ENCODE data around the gene SH3PXD2A.

Gene SH3PXD2A

DNA sequence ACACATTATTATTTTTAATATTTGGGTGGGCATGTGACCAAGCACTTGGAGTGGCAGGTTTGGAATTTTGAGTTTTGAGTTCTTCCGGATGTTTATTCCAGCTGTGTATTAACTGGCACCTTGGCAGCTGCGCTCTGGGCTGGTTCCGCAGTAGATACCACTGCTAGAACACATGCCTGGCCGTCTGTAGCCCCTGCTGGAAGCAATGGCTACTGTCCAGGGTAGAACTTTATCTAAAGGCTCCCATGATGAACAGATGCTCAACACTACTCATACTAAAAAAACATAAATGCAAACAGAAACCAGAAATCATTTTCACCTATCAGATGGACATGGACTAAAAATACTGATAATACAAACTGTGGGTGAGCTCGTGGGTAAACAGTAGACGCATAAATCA, 19.4 kb upstream of the SH3PXD2A start:
- no peak for DNase-seq (ENCODE audit: low spot score)

DNA sequence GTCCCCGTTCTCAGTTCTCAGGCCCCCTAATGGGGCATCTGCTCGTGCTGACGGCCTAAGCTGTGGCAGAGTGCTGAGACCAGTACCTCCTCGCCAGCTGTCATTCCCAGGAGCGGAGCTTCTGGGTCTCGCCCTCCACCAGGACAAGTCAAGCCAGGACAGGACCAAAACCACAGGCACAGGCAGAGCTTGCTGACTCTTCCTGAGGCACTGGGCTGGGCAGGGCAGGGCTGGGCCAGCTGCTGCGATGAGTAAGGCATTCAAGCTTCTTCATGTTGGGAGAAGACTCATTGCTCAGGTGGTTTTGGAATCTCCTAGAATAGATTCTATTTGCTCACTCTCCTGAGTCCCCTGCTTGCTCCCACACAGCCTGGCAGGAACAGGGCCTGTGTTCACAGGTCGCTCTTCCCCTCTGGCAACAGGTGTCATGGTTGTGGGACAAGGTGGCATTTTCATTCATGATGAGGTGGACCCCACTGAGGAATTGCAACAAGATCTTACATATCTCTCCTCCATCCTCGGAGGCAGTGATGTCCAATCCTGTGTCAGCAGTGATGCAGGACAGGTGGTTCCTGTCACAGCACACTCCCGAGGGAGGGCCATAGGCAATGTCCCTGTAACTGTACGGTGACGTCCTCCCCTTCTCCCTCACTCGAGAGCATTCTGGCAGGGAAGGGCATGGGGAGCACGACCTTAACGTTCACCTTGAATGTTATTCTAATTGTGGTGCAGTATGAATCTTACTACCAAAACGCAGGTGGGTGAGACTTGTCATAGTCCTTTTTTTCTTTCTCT, 17.0 kb upstream of the SH3PXD2A start:
- no peak for DNase-seq (ENCODE audit: low spot score)

DNA sequence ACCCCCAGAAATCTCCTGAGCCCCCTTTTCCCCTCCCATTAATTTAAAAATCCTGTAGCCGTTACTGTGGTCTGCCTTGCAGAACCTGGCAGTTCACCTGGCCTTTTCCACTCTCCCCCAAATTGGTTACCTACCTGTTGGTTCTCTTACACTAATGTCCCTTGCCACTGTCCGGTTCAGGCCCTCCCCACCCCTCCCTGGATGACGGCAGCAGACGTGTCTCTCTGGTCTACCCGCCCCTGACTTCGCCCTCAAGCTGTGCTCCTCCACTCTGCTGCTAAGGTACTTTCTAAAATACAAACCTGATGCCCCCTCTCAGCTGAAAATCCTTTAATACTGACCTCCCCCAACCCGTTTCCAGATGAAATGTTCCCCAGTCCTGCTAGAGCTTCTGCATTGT, 15.6 kb upstream of the SH3PXD2A start:
- DNase-seq (ENCODE audit: low spot score), result no peak

DNA sequence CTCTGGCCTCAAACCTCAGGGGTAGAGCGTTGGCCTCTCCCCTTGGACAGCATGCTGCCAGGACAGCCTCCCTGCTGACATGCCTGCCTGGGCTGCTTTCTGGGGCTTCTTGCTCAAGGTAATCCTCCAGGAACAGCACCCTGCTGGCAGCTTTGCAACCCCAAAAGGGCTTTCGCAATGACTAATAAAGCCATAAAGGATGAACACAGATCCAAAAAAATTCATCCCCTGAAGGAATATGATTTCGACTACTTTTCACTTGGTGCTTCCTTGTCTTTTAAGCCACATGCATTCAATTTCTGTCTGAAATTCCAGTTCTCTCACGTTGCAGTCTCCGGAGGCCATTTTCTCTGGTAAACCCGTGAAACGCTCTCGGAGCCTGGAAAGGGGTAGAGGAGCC, 15.1 kb upstream of the SH3PXD2A start:
- no peak for DNase-seq (ENCODE audit: low spot score)

DNA sequence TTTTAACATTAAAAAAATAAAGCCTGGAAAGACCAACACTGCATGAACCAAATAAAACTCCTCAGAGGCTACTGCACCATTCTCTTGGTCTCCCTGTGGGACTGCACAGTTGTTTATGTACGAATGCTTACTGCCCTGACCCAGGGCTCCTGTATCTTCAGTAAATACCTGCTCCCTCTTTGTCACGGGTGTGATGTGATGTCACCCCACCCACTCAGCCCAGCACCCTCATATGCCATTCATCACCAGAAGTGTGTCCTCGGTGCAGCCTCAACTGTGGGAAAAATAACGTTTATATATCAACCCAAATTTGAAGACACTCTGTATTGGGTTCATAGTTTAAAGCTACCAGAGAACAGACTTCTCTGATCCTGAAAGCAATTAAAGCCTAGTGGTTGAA, 14.0 kb upstream of the SH3PXD2A start:
- no peak for DNase-seq (ENCODE audit: low spot score)

DNA sequence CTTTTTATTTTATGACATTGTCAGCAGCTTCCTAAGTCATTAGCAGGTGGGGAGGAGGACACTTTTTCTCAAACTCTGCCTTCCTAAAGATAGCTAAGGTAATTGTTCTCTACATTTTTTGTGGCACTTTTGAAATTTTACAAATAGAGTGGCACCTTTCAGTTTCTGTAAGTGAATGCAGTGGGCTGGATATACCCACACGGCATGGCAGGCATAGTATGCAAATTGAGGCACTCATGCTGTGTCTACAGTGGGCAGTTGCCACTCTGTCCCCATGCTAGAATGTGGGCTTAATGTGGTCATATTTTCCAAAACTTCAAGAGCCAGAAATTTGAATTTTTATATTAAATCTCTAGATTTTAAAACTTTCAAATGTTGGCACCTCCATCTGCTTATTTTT, 12.8 kb upstream of the SH3PXD2A start:
- DNase-seq (ENCODE audit: low spot score), result no peak

DNA sequence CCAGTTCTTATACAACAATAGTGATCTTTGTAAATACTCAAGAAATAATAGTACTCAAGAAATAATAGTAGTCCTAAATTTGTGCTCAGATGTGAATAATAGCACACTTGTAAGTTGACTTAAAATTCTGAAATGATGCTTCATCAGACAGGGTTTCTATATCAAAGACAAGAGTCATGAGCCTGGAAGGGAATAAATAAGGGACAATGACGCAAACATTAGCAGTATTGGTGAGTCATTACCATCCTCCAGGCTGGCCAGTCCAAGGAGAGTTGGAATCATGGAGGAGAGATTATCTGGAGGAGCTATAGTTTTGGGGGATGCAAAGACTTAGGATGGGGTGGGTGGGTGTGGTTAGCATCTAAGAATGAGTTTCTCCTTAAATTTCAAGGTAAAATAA, 6.1 kb upstream of the SH3PXD2A start:
- DNase-seq (ENCODE audit: low spot score), result no peak

DNA sequence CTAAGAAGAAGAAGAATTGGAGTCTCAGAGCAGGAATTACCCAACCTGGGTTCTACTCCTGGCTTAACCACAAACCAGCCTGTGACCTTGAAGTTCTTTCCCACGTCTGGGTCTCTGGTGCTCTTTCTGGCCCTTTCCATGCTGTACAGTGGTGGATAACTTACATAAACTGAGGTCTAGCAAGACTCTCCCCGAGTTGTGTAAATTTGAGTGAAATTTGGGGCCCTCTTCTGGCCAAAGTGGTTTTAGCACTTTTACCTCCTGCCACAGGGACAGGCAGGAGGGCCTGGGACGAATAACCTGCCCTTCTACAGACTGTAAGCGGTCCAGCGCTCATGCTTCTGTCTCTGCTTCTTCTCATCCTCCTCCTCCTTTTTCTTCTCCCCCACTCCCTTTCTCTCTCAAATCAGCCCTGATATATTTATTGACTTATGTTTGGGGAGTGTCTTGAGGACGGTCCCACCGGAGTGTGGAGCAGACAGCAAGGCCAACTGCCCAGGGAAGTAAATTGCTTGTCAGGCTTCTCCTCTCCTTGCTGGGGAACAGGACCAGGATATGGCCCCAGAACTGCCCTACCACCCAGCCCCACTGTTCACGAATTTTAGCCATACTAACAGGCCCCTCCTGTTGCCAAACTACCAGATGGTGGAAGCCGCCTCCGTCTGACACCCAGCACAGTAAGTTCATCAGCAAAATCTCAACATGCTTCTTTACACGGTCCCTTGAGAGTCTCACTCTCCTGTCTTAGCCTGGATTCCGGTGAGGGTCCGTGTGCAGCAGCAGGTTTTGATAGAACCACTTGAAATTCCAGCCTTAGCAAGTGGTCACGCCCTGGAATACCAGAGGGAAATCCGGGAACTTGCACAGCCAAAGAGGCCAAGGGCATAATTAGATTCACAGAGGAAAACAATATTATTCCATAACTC, 4.0 kb upstream of the SH3PXD2A start:
- peak; percentile 79 for DNase-seq (ENCODE audit: low spot score)

DNA sequence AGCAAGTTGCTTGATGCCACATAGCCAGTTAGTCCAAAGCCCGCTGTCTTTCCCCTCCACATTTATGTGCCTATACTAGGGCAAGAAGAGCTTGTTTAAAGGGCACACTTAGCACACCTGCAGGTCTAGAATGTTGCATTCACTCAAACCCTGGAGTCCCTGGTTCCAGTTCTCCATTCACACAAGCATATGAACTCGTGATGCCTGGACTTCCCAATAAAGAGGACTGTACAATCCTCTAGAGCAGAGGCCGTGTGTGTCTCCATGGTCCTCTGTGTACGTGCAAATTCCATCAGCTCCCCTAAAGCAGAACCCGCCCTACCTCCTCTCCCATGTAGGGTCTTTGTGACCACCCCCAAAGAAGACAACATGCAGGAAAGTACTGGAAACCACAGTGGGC, 3.0 kb upstream of the SH3PXD2A start:
- DNase-seq (ENCODE audit: low spot score), result no peak

DNA sequence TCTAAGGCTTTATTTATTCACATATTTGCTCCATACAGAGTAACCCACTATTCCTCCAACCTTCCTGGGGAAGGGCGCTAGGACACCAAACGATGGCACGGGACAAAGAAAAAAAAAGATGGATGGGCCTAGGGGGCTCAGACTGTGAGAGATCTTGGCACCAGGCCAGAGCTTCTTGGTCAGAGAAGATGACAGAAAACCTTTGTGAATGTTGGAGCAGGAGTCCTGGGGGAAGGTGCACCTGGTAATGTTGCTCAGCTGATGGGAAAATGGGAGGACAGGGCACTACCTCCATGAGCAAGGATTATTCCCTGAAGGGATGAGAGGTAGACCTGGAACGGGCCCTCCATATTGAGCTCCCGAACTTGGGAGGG, 1.4 kb upstream of the SH3PXD2A start:
- no peak for DNase-seq (ENCODE audit: low spot score)

DNA sequence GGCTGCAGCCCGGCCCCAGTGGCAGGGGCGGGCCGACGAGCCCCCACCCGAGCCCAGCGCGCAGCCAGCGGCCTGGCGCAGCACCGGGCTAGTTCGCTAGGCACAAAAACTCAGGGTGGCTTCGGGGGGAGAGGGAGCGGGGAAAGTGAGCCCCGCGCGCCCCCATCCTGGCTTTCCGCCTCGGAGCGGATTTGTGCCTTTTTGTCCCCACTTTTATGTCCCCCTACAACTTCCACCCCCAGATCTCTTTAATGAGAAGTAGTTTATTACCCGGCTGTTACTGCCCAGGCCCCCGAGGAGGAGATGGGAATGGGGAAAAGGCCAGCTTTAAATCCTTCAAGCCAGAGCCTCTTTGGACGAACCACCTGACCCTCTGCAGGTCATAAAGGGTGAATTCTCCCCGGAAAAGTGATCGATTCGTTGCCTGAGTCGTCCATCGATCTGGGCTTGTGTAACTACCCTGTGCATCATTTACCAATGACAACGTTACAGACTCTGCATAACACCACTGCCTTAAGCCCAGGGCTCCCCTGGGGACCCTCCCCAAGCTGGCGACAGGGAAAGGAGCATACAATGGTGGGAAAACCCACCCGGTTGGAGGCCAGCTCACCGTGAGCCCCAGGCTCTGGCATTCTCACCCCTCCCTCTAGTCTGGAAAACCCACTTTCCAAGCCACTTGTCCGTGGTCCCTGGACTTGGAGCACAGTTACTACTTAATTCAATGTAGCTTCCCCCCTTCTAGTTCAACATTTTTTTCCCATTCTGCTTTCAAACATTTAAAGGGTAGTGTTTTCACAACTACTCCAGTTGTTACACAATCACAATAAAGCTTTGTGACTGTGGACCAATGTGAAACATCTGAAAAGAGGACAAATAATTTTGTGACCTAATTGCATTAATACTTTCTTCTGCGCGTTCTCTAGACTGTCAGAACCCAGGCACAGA, 748 bp upstream of the SH3PXD2A start:
- no peak for DNase-seq (ENCODE audit: low spot score)

DNA sequence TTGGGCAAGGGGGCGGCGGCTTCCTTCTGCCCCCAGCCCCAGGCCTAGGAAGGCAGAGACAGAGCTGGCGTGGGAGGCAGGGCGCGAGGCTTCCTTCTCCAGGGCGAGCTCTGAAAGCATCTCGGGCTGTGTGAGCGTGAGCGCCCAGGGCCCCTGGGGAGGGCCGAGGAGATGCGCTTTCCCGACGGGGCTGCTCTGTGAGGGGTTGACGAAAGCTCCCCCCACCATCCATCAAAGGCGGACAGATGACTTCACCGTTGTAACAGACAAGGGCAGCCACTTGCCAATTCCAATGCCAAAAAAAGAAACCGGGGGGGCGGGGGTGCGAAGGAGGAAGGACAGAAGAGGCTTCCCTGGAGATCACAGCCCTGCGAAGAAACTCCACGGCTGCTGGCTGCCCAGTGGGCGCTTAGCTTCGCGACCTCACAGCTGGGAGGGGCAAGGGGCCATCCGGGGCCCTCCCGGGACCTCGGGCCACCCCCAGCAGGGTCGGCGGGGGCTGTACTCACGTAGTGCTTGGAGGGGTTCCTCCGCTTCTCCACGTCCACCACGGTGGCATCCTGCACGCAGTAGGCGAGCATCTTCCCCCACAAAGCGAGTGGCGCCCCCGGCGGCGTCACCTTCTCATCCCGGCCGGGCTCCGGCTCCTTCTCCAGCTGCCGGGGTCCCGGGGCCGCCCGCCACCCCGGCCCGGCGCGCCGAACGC, 537 bp downstream of the SH3PXD2A start:
- DNase-seq (ENCODE audit: low spot score), result no peak

DNA sequence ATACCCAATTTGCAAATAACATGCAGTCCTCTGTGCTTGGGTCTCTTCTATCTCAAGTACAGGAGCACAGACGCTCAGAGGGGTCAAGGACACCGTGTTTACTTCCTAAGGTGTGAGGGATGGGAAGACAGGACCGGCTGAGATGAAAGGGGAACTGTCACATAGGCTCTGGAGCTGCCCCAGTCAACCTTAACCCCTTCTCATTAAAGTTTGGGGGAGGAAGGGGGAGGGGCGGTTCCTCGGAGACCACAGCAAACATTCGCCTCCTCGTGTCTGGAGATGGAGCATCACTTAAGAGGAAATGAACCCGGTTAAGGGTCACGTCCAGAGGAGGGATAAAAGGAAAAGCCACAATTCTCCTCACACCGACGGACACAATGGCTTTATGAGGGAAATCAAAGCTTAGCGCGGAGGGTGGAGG, 1.1 kb downstream of the SH3PXD2A start:
- no peak for DNase-seq (ENCODE audit: low spot score)

DNA sequence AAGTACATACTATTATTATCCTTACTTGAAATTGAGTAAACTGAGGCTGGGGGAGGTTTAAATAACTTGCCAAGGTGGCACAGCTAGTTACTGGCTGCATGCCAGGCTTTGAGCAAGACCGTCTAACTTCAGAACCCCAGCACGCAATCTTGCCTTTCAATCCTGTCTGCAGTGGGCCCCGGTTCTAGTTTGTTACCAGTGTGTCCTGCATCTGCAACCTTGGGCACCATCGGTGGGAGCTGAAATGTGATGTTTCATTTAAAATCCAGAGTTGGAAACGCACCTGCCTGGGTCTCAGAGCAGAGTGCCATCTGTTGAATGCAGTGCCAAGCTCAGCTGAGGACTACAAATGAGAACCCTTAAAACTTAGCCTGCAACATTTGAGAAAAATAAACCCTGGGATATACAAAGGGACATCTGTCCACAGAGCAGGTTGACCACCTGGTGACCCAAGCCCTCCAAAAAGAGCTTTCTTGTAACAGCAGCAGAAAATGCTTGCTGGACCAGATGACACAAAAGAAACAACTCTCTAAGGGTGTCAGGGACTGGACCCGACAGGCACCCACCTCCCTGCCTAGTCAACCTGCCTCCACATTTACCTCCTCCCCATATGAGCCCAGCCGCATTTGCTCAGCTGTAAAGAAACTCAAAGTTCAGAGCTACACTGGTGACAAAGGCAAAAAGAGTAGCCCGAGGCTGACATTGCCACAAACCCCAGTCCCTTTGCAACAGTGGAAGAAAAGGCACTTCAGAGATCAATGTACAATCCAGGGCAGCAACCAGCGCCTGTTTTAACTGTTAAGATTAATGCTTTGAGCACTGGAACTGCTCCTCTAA, 1.7 kb downstream of the SH3PXD2A start:
- no peak for DNase-seq (ENCODE audit: low spot score)

DNA sequence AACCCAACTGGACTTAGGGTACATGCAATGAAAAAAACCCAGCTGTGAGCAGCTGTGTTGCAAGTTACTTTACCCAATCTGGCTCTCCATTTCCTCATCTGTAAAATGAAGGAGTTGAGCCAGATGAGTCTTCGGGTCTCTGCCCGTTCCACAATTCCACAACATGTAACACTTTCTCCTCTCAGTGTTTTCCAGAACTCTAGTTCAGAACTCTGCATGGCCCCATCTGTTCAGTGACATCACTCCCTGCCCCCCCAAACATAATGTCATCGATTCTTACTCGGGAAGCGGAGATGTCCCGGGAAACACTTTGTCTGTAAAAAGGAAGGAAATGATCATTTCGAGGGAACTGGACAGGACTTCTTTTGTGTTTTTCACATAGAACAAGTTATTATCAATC, 2.5 kb downstream of the SH3PXD2A start:
- DNase-seq (ENCODE audit: low spot score), result no peak

DNA sequence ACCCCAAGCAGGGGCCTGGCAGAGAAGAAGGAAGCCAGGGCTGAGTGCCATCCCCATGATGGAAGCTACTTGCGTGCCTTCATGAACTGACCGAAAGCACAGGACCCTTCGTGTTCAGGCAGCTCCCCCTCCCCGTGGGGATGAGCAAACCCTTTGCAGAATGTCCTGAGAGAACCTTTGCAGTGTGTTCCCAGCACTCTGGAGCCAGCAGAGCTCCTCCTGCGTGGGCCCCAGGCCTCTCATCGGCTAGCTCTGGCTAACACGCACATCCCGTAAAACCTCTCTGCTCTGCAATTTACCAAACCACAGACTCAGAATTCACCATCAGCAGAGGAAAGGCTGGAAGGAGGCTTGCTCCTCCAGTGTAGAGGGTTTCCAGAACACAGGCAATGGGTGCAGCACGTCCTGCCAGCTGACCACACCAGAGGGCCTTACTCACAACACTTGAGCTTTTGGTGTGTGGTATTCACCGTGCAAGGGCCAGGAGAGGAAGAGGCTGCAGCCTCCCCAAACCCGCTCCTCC, 3.1 kb downstream of the SH3PXD2A start:
- DNase-seq (ENCODE audit: low spot score), result no peak

DNA sequence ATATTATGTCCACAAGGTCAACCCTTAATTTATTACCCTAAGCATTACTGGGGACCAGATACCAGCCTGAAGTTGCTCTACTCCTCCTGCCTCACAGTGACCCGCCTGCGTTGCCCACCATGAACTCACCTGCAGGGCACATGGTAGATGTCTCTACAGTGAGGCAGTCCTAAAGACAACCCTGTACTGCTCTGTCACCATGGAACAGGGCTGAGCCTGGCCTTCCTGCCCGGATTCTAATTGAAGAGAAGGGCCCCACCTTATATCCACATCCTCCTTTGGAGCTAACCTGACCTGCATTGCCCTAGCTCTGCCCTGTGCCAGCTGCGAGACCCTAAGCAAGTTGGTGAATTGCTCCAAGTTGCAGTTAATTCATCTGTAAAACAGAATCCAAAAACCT, 4.1 kb downstream of the SH3PXD2A start:
- DNase-seq (ENCODE audit: low spot score), result no peak

DNA sequence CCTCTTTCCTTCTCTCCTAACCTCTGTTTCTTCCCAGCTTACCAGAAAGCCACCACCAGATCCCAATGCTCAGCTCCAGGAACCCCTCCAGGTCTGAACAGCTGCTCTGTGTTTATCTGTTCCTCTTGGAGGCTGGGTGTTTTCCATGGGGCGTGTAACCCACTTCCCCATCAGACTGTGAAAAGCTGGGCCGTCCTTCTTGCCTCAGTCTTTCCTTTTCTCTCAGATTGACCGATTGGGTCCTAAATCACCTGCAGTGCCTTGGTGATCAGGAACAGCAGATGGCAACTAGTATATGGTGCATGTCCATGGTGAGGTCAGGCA, 4.8 kb downstream of the SH3PXD2A start:
- no peak for DNase-seq (ENCODE audit: low spot score)

DNA sequence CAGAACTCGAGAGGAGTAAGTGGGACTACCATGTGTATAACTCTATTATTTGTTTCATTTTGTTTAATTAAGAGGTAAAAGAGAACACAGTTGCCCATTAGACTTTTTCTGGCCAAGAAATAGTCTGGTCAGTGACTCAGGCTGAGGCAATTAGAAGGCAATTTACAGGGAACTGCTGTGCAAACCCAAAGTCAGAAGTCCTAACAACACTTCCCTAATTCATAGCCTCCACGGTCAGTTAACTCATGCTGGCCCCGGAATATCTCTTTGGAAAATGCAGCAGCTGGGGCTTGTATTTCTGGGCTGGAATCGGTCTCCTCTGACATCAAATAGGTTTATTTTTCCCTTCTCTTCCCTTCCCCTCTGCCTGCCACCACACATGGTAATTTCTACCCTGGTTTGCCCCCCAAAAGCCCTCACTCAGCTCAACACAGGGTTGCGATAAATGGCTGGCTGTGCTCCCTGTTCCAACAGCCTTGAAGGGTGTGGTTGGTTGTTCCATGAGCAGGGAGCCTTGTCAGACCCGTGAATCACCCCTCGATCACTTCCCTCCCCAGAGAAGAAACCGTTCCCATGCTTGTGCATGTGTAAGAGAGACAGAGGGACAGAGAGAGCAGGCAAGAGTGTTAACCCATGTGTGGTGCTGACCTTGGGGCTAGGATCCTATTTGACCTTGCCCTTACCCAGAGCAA, 5.3 kb downstream of the SH3PXD2A start:
- DNase-seq (ENCODE audit: low spot score), result no peak
